Sigmoid colon (tissue), 7 donors: ENCODE measurements around the gene PSME3IP1. TPM values are rescaled to one million over a fixed set of nuclear protein-coding genes. Genes with fewer than 3 reads are reported as not detected.

ENCODE experiments used
- DNase-seq: peaks from one replicate; pipeline ENCODE4 v3.0.0-alpha.2; 2019
- H3K27ac ChIP-seq, 4 donors: fragments of 200-600 bp; sonication (generic); one replicate each; pipeline ENCODE4 v1.5.1; 2016 to 2019; ENCODE audit warnings: mild to moderate bottlenecking in 1 of 4
- H3K27me3 ChIP-seq, 3 donors: fragments of 200-600 bp; sonication (generic); one replicate each; pipeline ENCODE4 v1.5.1; 2019; ENCODE audit warnings: mild to moderate bottlenecking in 1 of 3
- H3K36me3 ChIP-seq, 4 donors: fragments of 200-600 bp; sonication (generic); one replicate each; pipeline ENCODE4 v1.5.1; 2016 to 2019
- H3K4me1 ChIP-seq, 4 donors: fragments of 200-600 bp; sonication (generic); one replicate each; pipeline ENCODE4 v1.5.1; 2017 to 2019
- H3K4me3 ChIP-seq, 4 donors: fragments of 200-600 bp; sonication (generic); one replicate each; pipeline ENCODE4 v1.5.1; 2017 to 2019; ENCODE audit warnings: mild to moderate bottlenecking in 2 of 4, moderate library complexity in 1 of 4
- H3K9me3 ChIP-seq, 4 donors: fragments of 200-600 bp in 3 of 4; sonication (generic) in 3 of 4; one replicate each; pipeline versions ENCODE4 v1.5.1 to v1.6.1; 2013 to 2019
- EP300 ChIP-seq, 4 donors: sonication (generic); formaldehyde crosslinking; IDR thresholded peaks; one replicate each; pipeline ENCODE4 v1.6.1; 2017; ENCODE audit warnings: antibody characterized with exemption in 4 of 4
- POLR2A ChIP-seq, 2 donors: fragments of 450-650 bp; IDR thresholded peaks; one replicate each; pipeline ENCODE4 v1.6.1; 2016; ENCODE audit warnings: antibody characterized with exemption in 2 of 2, mild to moderate bottlenecking in 2 of 2, moderate library complexity in 2 of 2
- POLR2AphosphoS5 ChIP-seq, 4 donors: sonication (generic); formaldehyde crosslinking; IDR thresholded peaks; one replicate each; pipeline ENCODE4 v1.6.1; 2017; ENCODE audit warnings: antibody characterized with exemption in 4 of 4
- WGBS, 2 donors: extraction: QIAGEN DNeasy Blood & Tissue Kit; methylation state at CpG; one replicate each; pipeline ENCODE4 v1.1.7; 2013; 5-methylcytosine and 5-hydroxymethylcytosine counted together
- intact Hi-C: fragments of 100-400 bp; cut with DNase I; formaldehyde crosslinking; loops from one replicate; pipeline ENCODE4 v1.15.1; 2023
- polyA plus RNA-seq, 3 donors: library from polyadenylated mRNA; stranded (reverse); fragments of 200-250 nt; gene quantifications; one replicate each; pipeline ENCODE4 v1.2.3, GENCODE V29; 2013
- total RNA-seq, 4 donors: library from RNA; depleted of rRNA; stranded (reverse); fragments of >200 nt; gene quantifications; one replicate each; pipeline ENCODE4 v1.1.0, GENCODE V29; 2016
- TF ChIP-seq, protein P1 (sequence below), 4 experiments: fragments of 450-650 bp in 3 of 4; fragments of 200-600 bp in 1 of 4; IDR thresholded peaks; one replicate each; pipeline ENCODE4 v1.5.1; 2016 to 2019; ENCODE audit warnings: antibody characterized with exemption in 4 of 4, mild to moderate bottlenecking in 3 of 4, moderate library complexity in 2 of 4
- donor health status: healthy with polysubstance abuse.
- donor health status: Bipolar disorder and iron deficiency.
- donor health status: healthy.

The PSME3IP1 gene
- total and polyA plus RNA-seq, 7 donors, result 60.1 to 81.3 (median 73.9) TPM

DNA sequence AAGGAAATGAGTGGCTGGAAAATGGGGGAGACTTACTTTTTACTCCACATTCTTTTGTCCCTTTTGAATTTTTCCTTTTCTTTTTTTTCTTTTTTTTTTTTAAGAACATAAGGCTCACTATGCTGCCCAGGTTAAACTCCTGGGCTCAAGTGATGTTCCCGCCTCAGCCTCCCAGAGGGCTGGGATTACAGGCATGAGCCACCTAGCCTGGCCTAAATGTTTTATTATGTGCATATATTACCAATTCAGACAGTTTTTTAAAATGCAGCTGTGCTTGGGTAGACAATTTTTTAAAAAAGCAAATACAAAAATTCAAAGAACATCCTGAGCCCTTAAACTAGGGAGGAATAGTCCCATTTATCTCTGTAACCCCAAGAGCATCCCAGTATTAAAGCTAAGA lies 28.3 kb downstream of the PSME3IP1 start:
- no peak overlapping the region for H3K27ac ChIP-seq

DNA sequence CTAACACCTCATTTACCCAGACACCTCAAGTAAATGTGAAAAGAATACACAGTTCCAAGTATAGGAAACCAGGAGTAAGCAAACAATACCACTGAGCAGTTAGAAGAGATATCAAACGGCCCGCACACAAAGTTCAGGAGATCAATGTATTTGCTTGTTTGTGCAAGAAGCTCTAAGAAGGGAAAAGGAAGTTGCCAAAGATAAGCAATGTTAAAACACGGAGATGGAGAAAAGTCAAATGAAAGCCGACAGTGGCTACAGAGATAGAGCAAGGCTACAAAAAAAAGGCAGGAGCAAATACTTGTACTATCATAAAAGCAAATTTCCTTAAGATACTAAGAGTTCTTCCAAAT lies 29.5 kb downstream of the PSME3IP1 start:
- H3K36me3 ChIP-seq, result peaks cover 0 to 77% (median 11%) of the 10 kb centered on the region in 4 donors
- no peak overlapping the region for H3K27ac ChIP-seq
- intact Hi-C loops, result no loop called here
- TF ChIP-seq, protein P1, sequence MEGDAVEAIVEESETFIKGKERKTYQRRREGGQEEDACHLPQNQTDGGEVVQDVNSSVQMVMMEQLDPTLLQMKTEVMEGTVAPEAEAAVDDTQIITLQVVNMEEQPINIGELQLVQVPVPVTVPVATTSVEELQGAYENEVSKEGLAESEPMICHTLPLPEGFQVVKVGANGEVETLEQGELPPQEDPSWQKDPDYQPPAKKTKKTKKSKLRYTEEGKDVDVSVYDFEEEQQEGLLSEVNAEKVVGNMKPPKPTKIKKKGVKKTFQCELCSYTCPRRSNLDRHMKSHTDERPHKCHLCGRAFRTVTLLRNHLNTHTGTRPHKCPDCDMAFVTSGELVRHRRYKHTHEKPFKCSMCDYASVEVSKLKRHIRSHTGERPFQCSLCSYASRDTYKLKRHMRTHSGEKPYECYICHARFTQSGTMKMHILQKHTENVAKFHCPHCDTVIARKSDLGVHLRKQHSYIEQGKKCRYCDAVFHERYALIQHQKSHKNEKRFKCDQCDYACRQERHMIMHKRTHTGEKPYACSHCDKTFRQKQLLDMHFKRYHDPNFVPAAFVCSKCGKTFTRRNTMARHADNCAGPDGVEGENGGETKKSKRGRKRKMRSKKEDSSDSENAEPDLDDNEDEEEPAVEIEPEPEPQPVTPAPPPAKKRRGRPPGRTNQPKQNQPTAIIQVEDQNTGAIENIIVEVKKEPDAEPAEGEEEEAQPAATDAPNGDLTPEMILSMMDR (IDR thresholded peaks at IDR 0.05), result no peak
- TF ChIP-seq POLR2AphosphoS5 (IDR thresholded peaks at IDR 0.05) (no peak), EP300 (IDR thresholded peaks at IDR 0.05) (no peak), POLR2A (IDR thresholded peaks at IDR 0.05) (no peak)
- no peak for DNase-seq
- peaks cover 0 to 16% (median 8%) of the 10 kb centered on the region in 4 donors for H3K4me1 ChIP-seq
- no peaks in the 10 kb centered on the region for H3K9me3 ChIP-seq
- WGBS, 2 donors, result 21 to 59% methylated on average over 4 of the region's 4 CpGs
- no peaks in the 10 kb centered on the region for H3K27me3 ChIP-seq
- no peak overlapping the region for H3K4me3 ChIP-seq

More for the DNA sequence above, 28.3 kb downstream of the PSME3IP1 start:
- H3K4me1 ChIP-seq, result peaks cover 0 to 16% (median 5%) of the 10 kb centered on the region in 4 donors
- DNase-seq, result no peak
- 98% methylated on average over 1 of the region's 1 CpG for WGBS, 2 donors
- no peak for TF ChIP-seq EP300 (IDR thresholded peaks at IDR 0.05)
- no peak for TF ChIP-seq POLR2AphosphoS5 (IDR thresholded peaks at IDR 0.05)
- TF ChIP-seq, protein P1 (IDR thresholded peaks at IDR 0.05), result no peak
- no peak for TF ChIP-seq POLR2A (IDR thresholded peaks at IDR 0.05)
- H3K9me3 ChIP-seq, result no peaks in the 10 kb centered on the region
- no peak overlapping the region for H3K4me3 ChIP-seq
- peaks cover 0 to 86% (median 11%) of the 10 kb centered on the region in 4 donors for H3K36me3 ChIP-seq
- intact Hi-C loops, result no loop called here
- H3K27me3 ChIP-seq, result no peaks in the 10 kb centered on the region

GRCh38 chr16:57155702-57156350 lies 30.0 kb downstream of the PSME3IP1 start:
- H3K9me3 ChIP-seq, result no peaks in the 10 kb centered on the region
- DNase-seq, result no peak
- TF ChIP-seq, protein P1 (IDR thresholded peaks at IDR 0.05), result no peak
- TF ChIP-seq EP300 (IDR thresholded peaks at IDR 0.05) (no peak), POLR2AphosphoS5 (IDR thresholded peaks at IDR 0.05) (no peak), POLR2A (IDR thresholded peaks at IDR 0.05) (no peak)
- H3K27ac ChIP-seq, result no peak overlapping the region
- no peaks in the 10 kb centered on the region for H3K27me3 ChIP-seq
- peaks cover 0 to 72% (median 11%) of the 10 kb centered on the region in 4 donors for H3K36me3 ChIP-seq
- H3K4me1 ChIP-seq, result peaks cover 0 to 16% (median 8%) of the 10 kb centered on the region in 4 donors
- intact Hi-C loops, result no loop called here
- H3K4me3 ChIP-seq, result no peak overlapping the region
- whole genome bisulfite sequencing, 2 donors, result 67 to 86% methylated on average over 6 of the region's 6 CpGs

DNA sequence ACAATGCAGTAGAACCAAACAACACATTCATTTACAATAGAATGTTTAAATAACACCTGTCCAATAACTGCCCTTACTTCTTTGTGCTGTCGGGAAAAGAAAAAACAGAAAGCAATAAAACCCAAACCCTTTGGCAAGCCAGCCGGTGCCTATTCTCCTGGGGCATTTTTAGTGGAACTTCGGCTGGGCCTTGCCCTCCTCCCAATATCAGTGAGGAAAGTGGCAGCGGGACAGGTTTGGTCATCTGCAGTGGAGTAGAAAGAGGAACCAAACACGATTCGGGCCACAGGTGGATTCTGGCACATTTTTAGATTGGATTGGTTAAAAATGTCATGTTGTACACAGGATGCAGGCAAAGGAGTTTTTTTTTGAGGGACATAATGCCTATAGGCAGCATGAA lies 32.0 kb downstream of the PSME3IP1 start:
- no peaks in the 10 kb centered on the region for H3K9me3 ChIP-seq
- no peaks in the 10 kb centered on the region for H3K27me3 ChIP-seq
- no peak overlapping the region for H3K4me3 ChIP-seq
- TF ChIP-seq POLR2AphosphoS5 (IDR thresholded peaks at IDR 0.05) (peak in 1 of 4 donors; percentile 36), POLR2A (IDR thresholded peaks at IDR 0.05) (no peak)
- TF ChIP-seq, protein P1 (IDR thresholded peaks at IDR 0.05), result no peak
- H3K4me1 ChIP-seq, result peaks cover 0 to 16% (median 8%) of the 10 kb centered on the region in 4 donors
- intact Hi-C loops, result loop anchor here (5.0 kb wide), 1 partner anchor 62 kb away; the partner anchor contains the start of gene CPNE2
- H3K36me3 ChIP-seq, result peaks cover 0 to 60% (median 10%) of the 10 kb centered on the region in 4 donors
- peak overlapping the region in 1 of 4 donors; percentile 30 for H3K27ac ChIP-seq
- WGBS, 2 donors, result 24 to 70% methylated on average over 6 of the region's 6 CpGs
- peak; percentile 55 for DNase-seq
